GM21619 (cell line): ENCODE data around the gene HSBP1L1.
A peak's percentile ranks its signal among the peaks of the same experiment; 100 is the strongest.
"Not testable (repeated sequence)": the region's sequence is repeated elsewhere in the genome, so short reads cannot be mapped to it uniquely, and the experiment has no call there.

Experiments
- ATAC-seq: cut with Tn5 transposase; IDR thresholded peaks from one replicate; pipeline ENCODE4 v1.9.1; 2021; ENCODE audit not compliant: unreplicated experiment

Gene HSBP1L1

GRCh38 chr18:79983253-79983652 is 18.8 kb downstream of the HSBP1L1 start:
- no peak for ATAC-seq

DNA sequence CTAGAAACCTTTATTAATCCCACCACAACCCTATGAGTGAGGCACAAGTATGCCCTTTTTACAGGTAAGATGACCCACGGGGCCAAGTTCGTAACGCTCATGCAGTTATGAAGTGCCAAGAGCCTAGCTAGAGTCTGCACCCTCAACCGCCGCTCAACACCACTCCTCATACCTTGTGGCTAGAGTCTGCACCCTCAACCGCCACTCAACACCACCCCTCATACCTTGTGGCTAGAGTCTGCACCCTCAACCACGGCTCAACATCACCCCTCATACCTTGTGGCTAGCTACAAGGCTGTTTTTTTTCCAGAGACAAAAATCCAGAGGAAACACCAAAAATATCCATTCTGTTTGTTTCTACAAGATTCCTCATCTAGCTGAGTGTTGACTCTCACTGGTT is 19.4 kb downstream of the HSBP1L1 start:
- ATAC-seq: no peak

- ATAC-seq: no peak
Observed at GRCh38 chr18:79985172-79985571, 20.7 kb downstream of the HSBP1L1 start.

GRCh38 chr18:79986726-79987125 is 22.3 kb downstream of the HSBP1L1 start:
- no peak for ATAC-seq

- no peak for ATAC-seq
Observed at GRCh38 chr18:79987566-79987965, 23.1 kb downstream of the HSBP1L1 start.

- ATAC-seq: peak; percentile 60
Observed at GRCh38 chr18:79988071-79988450, 23.6 kb downstream of the HSBP1L1 start.

GRCh38 chr18:79988451-79989194 is 24.2 kb downstream of the HSBP1L1 start, which contains the start of gene TXNL4A:
TXNL4A (minus strand) TSS chr18:79988563; CDS start chr18:79988392, 171 bp downstream.
- ATAC-seq: peak; percentile 97

GRCh38 chr18:79989195-79989497 is 24.7 kb downstream of the HSBP1L1 start:
- ATAC-seq: no peak

GRCh38 chr18:79991494-79991893 is 27.1 kb downstream of the HSBP1L1 start:
- no peak for ATAC-seq

GRCh38 chr18:79999701-80000100 is 35.3 kb downstream of the HSBP1L1 start:
- not testable (repeated sequence) for ATAC-seq

GRCh38 chr18:80000877-80001276 is 36.4 kb downstream of the HSBP1L1 start:
- no peak for ATAC-seq

- no peak for ATAC-seq
Observed at GRCh38 chr18:80002468-80002867, 38.0 kb downstream of the HSBP1L1 start.

DNA sequence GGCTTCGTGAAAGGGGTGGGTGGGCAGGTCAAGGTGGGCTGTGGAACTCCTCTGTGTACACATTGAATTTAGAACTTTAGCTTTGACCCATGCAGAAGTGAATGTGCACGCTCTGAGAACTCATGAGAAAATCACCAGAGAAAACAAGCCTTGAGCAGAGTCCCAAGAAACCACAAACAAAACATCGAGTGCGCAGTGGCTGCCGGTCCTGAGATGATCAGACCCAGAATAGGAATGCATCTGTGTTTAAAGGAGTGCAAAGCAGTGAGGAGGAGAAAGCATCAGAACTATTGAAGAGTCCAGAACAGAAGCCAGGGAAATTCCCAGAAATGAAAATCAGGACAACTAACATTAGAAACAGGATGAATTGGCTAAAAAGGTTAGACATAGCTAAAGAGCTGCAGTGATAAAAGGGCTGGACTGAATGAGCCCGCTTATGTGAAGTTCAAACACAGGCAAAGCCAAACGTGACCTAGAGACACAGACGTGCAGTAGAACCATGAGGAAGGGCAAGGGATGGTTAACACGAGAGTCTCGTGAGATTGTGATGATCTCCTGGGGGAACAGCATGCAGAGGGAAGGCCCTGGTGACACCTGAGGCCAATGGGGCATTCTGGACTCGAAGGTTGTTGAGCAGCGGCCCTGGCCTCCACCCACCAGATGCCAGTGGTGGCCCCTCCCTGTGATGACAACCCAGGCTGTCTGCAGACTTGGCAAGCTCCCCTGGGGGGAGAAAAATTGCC is 40.3 kb downstream of the HSBP1L1 start:
- no peak for ATAC-seq

- ATAC-seq: no peak
Observed at GRCh38 chr18:80006724-80007123, 42.3 kb downstream of the HSBP1L1 start.

DNA sequence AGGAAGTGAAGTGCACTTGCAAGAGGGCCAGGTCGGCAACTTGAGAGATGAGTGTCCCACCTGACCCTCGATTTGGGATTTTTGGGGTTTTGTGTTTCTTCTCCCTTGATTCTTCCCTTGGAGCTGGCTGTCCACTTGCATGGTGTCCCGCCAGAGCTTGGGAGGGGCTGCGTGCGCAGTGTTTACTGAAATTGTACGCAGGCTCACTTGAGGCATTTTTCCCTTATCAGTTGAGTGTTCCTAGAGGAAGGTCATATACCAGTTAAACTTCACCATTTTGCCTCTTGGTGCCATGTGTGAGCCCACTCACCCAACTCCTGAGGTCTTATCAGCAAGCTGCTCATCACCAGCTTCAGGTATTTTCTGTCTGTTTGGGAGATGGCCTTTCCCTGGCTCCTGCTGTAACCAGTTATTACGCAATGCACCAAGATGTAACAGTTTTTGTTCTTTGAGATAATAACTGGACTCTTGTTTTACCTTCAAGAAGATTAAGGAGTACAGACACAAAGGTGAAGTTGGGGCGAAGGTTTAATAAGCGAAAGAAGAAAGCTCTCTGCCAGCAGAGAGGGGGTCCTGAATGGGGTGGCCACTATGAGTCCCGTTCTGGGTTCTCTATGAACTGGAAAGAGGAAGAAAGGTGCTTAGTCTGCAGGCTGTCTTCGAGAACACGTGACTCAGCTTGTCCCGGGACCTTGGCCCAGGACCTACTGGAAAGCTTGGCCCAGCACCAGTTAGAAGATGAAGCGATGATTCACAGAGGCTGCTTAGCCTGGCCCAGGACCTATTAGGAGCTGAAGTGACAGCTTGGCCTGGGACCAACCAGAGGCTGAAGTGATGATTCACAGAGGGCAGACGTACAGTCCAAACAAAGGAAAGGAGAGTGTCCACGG is 45.5 kb downstream of the HSBP1L1 start:
- ATAC-seq: no peak

DNA sequence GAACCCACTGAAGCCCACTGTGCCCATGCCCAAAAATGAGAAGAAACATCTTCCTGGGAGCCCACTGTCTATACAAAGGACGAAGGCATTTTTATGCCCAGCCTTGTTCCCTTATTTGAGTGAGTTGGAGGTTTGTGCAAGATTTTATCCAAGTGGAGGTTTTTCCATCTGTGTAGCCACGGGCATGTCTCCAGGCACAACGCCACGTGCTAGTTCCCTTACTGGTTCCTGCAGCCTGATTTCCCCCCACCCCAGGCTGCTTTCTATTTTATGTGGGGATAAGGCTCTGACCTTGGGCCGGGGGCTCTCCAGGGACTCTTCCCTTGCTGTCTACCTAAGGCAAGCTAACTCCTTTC is 46.1 kb downstream of the HSBP1L1 start:
- no peak for ATAC-seq

GRCh38 chr18:80011496-80012137 is 47.2 kb downstream of the HSBP1L1 start:
- ATAC-seq: not testable (repeated sequence)

GRCh38 chr18:80012714-80013113 is 48.3 kb downstream of the HSBP1L1 start:
- ATAC-seq: no peak
